GM12892 (cell line): ENCODE measurements around the gene URAD.

Source experiments
- POLR2A ChIP-seq: IDR thresholded peaks from 2 replicates; pipeline ENCODE4 v1.6.1; 2011; ENCODE audit warnings: low read depth, low read length, control low read depth
- POLR2AphosphoS5 ChIP-seq: IDR thresholded peaks from 2 replicates; pipeline ENCODE4 v1.6.1; 2011; ENCODE audit warnings: low read depth, low read length, control low read depth
- TAF1 ChIP-seq: IDR thresholded peaks from 2 replicates; pipeline ENCODE4 v1.6.1; 2011; ENCODE audit warnings: low read depth, mild to moderate bottlenecking, control low read depth, low read length, borderline replicate concordance

GRCh38 chr13:27962982-27963381, 25.5 kb downstream of the URAD start:
- TF ChIP-seq POLR2A = no peak
- no peak for TF ChIP-seq POLR2AphosphoS5
- TF ChIP-seq TAF1 = no peak
